MV-4-11 (cell line): ENCODE data around the gene MBD5.

Experiments
- DNase-seq: peaks from one replicate; lab custom pipeline; 2025; lab: John Stamatoyannopoulos, UW

The MBD5 gene

DNA sequence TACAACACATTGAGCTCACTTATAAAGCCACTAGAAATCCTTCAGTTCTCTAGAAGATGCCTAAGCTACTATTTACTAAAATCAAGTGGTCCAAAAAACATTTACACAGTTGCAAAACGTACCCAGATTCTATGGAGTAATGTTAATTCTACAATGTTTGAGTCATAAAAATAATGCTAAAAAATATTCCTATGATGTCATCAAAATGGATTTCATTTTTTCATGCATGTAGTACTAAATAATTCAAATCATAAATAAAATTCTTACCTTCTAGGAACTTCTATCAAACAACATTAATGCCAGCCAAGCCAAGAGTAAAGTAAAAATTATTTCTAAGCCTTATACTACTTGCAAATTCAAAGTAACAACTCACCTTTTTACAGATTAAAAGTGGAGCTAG, 454.7 kb downstream of the MBD5 start:
- no peak for DNase-seq

DNA sequence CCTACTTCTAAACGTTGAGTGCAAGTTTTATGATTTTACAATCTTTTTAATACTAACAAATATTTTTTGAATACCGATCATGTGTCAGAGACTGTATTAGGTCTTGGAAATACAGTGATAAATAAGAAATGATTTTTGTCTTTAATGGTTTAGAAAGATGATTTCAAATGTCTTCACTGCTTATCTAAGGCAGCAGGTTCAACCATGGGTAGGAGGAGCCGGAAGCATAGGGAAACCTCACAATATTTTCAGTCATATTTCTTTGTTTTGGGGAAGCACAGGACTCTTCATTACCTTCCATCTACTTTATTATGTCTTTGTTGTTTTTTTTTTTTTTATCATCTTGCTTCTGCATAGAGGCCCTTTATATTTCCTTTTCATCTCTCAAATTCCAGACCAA, 458.5 kb downstream of the MBD5 start:
- no peak for DNase-seq

DNA sequence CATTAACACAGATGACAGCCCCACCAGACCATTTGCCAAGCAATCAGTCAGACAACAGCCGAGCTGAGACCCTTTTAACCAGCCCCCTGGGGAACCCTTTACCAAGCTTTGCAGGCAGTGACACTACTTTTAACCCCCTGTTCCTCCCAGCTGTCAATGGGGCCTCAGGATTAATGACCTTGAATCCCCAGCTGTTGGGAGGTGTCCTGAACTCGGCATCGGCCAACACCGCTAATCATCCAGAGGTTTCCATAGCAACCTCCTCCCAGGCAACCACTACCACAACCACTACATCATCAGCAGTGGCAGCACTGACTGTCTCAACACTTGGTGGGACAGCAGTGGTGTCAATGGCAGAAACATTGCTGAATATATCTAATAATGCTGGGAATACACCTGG, 462.8 kb downstream of the MBD5 start:
- DNase-seq, result no peak

DNA sequence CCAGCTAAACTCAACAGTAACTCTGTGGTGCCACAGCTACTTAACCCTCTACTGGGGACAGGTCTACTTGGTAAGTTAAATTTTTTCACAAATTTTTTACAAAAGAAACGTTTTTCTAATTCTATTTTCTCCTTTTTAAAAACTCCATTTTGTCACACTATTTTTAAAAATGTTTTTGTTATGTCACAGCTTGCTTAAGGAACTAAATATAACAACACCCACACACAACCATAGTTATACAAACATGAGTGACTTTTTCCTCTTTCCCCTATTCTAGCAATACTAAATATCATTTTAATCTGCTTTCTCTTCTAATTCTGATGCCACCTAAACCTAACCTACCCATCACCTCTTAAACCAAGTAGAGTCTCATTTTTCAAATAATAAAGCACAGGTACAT, 463.2 kb downstream of the MBD5 start:
- DNase-seq, result no peak

DNA sequence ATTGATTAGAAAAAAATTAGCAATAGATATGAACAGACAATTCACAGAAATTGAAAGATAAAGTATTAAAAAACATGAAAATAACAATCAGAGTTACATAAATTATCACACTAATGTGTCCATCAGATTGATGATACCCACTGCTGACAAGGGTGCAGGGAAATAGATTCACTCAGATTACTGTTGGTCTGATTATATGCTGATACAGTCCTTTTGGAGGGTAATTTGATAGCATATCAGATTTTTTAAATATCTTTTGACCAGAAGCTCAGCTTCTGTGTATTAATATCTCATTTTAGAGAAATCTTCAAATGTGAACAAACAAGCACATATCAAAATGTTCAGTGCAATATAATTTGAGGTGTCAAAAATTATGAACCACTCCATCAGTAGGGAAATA, 465.8 kb downstream of the MBD5 start:
- no peak for DNase-seq

DNA sequence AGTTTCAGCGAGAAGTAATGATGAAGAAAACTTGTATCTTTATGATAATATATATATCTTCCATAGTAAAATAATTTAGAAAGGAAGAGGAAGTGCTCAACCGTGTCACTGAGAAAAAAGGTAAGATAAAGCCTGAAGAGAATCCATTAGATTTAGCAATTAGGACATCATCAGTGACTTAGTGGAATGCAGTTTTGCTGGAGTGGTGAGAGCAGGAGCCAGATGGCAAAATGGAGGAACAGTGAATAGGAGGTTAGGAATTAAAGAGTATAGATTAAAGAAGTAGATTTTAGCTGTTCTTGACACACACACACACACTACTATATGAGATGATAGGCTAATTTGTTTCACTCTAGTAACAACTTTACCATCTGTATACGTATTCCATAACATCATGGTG, 466.5 kb downstream of the MBD5 start:
- DNase-seq, result no peak

DNA sequence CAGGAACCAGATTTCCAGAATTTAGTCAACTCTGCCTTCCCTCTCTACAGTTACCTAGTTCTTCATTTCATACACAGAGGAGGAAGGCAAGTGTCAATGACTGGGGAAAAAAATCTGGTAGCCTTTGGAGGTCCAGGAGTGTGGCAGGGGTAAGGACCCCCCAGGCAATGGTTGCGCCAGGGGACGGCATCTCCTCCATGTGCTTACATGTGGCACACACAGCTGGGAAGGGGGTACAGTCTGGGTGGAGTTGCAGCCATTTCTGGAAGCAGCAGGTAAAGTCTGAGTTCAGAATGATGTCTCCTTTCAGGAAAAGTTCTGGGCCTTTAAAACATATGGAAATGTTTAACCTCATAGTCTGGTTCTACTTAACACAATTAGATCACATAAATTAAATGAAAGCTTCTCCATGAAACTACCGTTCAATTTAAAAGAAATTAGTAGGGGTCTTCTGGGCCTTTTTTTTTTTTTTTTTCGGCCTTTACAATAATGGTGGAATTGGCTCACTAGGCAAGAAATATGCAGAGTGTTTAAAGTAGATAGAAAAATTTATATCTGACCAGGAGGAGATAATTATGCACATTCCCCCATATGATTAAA, 470.0 kb downstream of the MBD5 start:
- no peak for DNase-seq

DNA sequence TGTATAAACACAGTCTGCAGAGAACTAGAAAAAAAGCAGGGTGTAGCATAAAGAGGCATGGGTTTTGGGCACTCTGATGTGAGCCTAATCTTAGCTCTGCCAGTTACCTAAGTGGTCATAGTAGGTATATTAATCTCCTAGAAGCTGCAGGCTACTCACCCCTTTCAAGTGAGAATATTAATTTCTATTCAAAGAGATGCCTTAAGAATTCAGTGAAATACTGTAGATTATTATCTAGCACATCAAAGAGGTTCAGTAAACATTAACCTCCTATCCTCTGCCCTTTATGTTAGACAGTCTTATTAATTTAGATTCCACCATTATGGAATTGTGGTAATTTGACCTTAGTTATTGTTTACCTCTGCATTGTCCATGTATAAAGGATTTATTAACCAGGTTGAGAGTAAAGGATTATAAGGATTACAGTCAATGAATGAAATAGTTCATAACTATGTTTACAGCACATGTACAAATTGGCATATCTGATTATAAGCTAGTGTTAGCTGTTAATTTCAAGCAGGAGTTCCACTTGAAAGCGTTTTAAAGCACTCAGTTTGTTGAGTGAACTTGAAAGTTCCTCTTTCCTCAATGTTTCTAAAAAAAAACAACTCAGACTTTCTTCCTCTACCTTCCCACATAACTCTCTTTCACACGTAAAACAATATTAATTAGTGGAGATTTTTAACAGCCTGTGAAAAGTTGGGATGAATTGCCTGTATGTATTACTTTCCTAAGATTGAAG, 473.1 kb downstream of the MBD5 start:
- DNase-seq, result peak; percentile 40

DNA sequence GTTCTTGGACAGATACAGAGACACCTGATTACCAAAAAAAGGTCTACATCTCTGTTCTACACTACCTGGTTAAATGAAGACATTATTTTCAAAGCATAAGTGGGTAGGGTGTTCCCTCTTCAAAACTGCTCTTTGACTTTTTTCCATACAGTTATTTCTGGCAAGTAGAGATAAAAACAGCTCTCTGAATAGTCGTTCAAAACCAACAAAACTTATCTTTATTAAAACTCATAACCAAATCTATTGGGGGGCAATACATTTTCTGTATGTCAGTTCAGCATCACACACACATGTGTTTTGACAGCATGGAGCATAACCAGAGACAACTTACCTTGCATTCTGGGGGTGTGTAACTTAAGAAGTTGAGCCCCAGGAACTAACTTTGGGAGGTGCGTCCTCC, 474.7 kb downstream of the MBD5 start:
- no peak for DNase-seq

DNA sequence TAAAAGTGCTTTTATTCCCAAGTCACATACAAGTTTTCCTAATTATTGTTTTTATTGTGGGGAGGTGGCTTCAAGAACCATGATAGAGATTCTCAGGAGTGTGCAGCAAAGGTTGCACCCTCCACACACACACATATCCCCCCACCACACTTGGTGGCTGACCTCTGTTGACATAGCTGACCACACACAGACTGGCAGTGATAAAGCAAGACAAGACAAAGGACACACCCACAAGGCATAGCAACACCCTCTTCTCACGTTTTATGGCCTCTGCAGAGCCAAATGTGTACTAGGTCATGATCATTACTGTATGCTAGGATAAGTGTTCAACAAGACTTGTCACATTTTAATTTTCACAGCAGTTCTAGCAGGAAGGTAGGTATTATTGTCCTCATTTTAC, 480.7 kb downstream of the MBD5 start:
- no peak for DNase-seq

DNA sequence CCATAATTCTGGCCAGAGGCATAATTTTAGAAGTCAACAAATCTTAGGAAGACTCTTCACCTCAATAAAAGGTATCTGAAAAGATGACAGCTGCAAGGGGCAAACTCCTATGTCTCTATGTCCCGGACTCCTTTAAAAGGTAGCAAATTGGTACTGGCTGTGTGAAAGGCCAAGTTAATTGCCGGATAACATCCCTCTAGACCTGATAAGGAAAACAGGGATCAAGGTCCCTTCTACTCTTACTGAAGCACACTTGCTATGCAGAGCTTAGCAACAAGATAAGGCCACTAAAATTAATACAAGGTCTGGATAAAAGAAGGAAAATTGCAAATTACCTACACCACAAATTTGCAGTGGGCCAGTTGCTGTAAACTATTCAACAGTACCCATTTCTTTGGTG, 482.6 kb downstream of the MBD5 start:
- no peak for DNase-seq

DNA sequence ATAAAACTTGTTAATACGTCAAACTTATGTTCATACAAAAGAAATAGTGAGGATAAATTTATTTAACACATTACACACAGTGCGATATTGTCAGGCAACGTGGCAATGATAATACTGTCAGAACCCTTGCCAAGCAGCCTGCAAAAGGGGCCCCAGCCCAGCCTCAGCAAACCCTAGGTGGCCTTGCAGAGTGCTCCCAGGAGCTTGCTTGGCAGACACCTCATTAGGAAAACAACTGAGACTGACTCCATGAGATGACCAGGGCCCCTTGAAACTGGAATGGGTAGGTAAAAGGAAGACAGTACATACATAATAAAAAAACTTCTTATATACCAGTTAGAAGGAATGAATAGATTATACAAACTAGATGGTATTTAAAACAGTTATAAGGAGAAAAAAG, 487.1 kb downstream of the MBD5 start:
- no peak for DNase-seq

DNA sequence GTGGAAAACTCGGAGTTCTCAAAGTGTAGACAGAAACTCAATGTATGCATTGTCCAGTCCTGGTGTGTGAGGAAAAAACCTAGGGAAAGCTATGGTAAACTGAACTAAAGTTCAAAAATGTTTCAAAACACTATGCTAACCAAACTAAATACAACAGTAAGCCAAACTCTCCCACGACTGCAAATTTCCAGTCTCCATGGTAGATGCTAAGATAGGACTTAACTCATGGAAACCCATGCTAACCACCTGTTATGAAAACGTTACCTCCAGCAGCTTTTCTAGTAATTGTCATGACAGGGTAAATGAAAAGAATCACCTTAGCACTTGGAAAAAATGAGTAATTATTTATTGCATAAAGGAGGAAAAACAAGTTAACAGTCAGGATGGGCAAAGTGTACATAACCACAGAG, 488.0 kb downstream of the MBD5 start:
- no peak for DNase-seq

DNA sequence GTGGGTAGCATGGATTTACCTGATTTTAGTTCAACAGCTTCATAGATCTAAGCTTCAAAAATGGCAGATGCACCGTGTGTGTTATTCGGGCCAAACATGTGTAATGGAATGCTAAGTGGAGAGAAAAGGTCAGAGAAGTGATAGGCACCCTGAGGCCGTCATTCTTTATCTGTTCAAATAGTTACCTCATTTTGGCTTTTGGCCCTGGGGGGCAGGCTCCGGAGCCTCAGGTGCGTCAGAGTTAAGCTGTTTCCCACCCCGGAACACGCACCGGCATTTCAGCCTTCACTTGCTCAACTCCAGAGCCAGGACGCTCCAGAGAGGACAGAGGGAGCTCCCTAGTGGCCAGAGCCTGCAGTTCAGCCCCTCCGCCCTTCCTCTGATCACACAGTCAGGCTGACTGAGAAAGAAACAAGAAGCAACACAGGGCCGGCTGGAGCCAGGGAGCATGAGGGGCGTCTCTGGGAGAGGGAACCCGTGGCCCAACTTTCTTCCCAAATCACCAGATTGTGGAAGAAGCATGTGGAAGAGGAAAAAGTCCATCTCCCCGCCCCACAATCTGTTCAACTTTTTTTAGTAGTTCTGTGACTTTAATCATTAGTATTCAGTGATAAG, 488.5 kb downstream of the MBD5 start:
- peak; percentile 81 for DNase-seq

DNA sequence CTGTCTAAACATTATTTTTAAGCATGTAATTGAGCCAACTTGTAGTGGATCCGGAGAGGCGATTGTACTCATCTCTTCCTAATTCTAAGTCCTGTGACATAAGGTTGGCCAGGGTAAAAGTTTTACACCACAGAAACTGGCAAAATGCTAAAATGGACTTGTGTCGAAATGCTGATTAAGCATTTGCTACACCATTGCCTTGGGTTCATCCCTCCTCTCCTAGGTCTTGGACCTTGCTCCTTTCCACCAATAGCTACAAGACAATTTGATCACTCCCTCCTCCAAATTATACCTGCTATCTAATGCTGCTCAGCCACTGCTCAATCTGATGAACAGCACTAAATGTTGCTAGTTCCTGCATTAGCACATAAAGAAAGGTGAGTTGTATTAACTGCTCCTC, 491.0 kb downstream of the MBD5 start:
- DNase-seq, result no peak

DNA sequence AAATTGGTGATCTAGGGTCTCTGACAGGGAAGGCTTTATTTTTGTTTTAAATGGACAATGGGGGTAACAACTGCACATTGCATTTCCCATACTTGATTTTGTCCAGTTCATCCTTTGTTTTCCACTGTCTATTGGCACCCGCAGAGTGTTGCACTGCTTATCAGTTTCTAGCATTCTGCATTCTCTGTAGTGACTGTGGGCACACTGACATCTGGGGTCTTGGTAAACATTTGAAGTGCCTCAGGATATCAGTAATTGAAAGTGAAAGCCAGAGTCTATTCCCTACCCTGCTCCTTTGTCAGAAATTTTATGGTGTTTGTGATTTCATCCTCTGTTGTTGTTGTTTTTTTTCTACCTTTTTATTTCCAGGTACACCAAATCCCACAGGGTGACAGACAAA, 491.6 kb downstream of the MBD5 start:
- no peak for DNase-seq

DNA sequence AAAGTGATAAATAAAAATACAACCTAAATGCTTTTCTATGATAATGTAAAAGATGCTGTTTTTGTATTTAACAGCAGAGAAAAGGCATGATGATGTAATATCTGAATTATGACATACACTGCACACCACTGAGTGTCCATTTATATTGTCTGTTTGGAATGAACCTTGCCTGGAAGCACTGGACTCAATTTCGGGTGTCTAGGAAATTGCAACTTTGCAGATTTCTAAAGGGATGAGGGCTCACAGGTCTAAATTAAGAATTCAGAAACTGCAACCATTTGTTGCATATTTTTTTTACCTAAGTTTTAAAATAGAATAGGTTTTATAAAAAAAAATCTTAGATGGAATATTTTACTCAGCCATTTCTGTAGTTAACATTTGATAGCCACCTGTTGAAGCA, 492.5 kb downstream of the MBD5 start:
- no peak for DNase-seq

DNA sequence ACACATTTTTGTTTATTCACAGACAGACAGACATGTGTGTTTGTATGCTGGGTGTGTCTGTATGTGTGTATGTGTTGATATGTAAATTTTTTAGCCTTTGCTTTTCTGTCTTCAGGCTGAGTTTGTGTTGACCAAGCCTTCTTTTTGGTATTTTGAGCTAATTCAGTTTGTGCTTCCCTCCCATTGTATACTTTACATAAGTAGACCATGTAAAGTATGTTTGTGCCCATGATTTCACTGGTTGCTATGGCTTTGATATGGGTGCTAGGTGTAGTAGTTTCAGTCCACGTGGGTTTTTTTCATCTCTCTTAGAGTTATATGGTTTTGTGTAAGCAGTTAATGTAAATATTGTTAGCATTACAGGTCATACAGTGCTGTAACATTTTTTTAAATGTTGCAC, 494.2 kb downstream of the MBD5 start:
- no peak for DNase-seq

DNA sequence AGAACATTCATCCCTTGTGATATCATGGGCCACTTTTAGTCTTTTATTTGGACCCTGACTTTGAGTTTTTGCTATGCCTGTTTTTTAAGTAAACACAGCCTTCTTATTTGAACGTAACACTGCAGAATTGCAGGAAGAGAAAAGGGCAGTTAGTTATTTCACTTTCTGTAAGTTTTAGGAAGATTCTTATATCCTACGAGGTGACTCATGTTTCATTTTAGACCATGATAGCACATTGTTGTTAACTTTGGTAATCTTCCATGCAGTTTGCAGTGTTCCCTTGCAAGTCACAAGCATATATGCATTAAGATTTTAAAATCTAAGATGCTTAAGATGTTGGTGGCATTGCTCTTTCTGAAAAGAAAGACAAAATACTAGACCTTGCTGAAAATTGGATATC, 495.1 kb downstream of the MBD5 start:
- peak; percentile 43 for DNase-seq

DNA sequence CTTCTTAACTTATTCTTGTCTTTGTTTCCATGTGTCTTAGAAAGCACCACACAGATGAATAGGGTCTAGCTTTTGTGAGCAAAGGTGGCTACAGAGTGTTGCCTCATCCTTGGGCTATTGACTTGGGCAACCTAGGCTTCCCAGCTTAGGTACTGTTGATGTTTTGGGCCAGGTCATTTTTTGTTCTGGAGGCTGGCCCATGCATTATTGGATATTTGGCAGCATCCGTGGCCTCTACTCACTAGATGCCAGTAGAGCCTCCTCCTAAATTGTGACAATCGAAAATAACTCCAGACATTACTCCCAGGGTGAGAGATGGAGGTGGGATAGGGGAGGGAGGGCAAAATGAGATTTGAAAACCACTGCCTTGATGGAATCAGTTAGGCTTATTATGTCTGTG, 496.4 kb downstream of the MBD5 start:
- DNase-seq, result no peak

DNA sequence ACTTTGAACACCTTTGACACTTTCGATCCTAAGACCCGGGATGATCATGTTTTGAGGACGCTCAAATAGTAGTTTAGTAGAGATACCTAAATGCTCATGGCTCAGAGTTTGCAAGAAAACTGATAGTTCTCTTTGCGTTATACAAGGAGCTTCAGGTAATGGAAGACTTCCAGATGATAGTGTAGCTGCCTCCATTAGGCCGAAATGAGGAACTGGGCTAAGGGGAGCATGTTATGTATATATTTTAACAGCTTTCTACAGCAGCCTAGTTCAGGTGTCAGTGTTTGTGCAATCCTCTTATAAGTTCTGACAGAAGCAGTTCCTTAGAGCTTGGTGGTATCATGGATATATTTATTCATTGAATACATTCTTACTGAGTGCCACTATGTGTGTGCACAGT, 496.9 kb downstream of the MBD5 start:
- no peak for DNase-seq

DNA sequence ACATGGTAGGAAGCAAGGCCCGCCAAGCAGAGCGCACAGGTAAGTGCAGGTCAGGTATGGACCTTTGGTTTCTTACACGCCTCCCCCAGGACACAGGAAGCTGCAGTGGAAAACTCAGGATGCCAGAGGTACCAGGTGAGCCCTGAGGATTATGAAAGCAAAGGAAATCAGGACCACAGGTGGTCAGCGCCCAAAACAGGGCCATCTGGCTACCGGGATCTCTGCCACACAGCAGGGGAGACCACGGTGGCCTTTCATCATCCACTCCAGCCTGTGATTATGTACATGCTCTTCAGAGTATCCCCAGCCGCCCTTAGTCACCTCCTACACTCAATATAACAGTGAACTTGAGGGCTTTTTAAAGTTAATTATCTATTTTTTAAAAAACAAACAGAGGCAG, 498.1 kb downstream of the MBD5 start:
- DNase-seq, result no peak

DNA sequence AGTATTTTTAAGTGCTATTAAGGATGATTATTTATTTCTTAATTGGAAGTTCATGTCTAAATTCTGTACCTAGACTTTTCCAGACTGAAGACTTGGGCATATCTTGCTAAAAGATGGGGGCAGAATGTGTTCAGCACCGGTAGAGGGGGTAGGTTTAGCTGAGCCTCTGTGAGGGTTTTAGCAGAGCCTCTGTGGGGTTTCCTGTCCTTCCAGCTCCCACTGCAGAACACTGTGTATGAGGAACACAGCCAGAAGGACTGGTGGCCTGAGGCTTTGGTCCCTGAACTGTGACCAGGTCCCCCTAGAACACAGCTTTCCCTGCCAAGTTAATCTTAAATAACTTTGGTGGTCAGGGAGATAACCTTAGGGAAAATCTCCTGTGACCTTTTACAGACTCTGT, 500.3 kb downstream of the MBD5 start:
- no peak for DNase-seq

DNA sequence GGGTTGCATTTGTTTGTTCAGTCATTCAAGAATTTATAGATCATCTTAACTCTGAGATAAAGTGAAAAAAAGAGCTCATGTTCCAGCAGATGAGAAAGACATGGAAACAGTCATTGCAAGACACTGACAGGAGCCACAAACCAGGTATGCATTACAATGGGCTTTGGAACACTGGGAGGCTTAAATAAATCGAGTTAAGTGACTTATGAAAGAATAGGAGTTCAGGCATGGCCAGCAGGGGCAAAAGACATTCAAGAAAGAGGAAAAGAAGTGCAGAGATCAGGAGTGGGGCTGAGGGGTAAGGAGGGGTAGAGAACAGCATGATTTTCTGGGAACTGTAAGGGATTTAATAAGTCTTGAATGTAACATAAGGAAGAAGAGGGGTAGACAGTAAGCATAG, 502.4 kb downstream of the MBD5 start:
- DNase-seq, result no peak
